CD4-positive, alpha-beta T cell treated with Interleukin-6 for 4 hours (primary cell): ENCODE results near the gene MKI67.
"Not testable (repeated sequence)": the region's sequence is repeated elsewhere in the genome, so short reads cannot be mapped to it uniquely, and the experiment has no call there.

Experiments
- DNase-seq: peaks from one replicate; pipeline ENCODE4 v3.0.0-alpha.2; 2020; ENCODE audit warnings: mixed read lengths

The MKI67 gene

DNA sequence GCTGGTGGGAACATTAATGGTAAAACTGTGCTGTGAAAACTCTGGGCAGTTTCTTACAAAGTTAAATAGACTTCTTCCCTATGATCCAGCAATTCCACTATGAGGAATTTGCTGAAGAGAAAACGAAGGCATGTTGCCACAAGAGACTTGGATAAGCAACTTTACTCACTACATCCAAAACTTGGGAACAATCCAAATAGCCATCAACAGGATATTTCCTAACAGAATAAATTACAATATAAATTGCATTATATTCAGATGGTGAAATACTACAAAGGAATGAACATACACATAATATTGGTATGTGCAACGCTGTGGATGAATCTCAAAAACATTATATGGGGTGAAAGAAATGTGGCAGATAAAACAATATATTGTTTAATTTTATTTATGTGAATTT is 21.4 kb upstream of the MKI67 start:
- DNase-seq: no peak

DNA sequence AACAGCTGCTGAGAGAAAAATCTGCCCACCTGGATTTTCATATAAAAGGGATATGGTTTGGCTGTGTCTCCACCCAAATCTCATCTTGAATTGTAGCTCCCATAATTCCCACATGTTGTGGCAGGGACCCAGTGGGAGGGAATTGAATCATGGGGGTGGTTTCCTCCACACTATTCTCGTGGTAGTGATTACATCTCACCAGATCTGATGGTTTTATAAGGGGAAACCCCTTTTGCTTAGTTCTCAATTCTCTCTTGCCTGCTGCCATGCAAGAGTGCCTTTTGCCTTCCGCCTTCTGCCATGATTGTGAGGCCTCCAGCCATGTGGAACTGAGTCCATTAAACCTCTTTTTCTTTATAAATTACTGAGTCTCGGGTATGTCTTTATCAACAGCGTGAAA is 20.8 kb upstream of the MKI67 start:
- no peak for DNase-seq

GRCh38 chr10:128144547-128144946 is 18.3 kb upstream of the MKI67 start:
- no peak for DNase-seq

GRCh38 chr10:128143531-128143930 is 17.3 kb upstream of the MKI67 start:
- DNase-seq: no peak

GRCh38 chr10:128140425-128140824 is 14.2 kb upstream of the MKI67 start:
- DNase-seq: no peak

GRCh38 chr10:128138429-128138828 is 12.2 kb upstream of the MKI67 start:
- not testable (repeated sequence) for DNase-seq

- no peak for DNase-seq
Observed at GRCh38 chr10:128137877-128138276, 11.7 kb upstream of the MKI67 start.

GRCh38 chr10:128130051-128130450 is 3.8 kb upstream of the MKI67 start:
- no peak for DNase-seq

DNA sequence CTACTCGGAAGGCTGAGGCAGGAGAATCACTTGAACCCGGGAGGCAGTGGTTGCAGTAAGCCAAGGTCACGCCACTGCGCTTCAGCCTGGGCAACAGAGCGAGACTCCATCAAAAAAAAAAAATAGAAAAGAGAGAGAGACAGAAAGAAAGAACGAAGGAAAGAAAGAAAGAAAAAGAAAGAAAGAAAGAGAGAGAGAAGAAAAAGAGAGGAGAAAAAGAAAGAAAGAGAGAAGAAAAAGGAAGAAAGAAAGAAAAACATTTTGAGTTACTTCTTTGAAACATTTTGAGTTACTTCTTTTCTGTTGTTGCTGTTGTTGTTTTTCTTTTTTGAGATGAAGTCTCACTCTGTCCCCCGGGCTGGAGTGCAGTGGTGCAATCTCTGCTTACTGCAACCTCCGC is 2.4 kb upstream of the MKI67 start:
- DNase-seq: no peak

- peak; percentile 29 for DNase-seq
Observed at GRCh38 chr10:128125416-128125943, 743 bp downstream of the MKI67 start.

DNA sequence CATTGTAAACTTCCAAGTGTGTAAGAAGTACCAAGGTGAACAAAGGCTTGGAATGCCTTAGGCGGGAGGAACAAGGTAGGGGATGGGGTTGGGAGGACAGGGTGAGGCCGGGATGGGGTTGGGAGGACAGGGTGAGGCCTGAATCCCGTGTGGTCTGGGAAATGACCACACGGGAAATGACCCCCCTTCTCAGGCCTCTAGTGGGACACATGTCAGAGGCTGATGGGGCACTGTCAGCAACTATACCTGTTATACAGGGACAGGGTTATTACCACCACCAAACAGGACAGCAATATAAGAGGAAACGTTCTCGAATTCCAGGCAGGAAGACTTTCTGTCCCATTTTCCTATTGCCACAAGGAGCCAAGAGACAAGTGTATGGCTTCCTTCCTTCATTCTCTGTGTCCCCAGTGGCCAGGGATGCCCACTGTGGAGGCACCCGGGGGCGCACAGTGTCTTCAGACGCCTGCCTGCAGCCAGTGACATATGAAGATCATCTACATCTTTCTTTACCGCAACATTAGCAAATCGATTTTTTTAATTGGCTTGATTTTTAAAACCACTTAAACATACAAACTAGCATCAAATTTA is 1.3 kb downstream of the MKI67 start:
- DNase-seq: no peak

DNA sequence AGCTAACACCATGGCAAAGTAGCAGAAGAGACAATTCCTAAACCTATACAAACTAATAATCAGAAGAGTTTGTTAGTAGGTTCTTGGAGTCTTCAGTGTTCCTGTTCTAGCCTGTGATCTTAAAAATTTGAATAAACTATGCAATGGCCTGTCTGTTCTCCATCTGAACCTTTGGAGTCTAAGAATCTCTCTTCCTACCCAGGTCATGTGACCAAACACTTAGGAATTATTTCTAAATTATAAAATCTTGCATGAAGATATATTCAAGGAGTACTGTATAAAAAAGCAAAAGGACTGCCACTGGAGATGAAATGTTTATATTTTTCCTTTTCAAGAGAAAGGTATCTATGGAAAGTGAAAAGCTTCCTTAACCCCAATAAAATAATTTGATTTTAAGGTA is 2.4 kb downstream of the MKI67 start:
- DNase-seq: no peak

DNA sequence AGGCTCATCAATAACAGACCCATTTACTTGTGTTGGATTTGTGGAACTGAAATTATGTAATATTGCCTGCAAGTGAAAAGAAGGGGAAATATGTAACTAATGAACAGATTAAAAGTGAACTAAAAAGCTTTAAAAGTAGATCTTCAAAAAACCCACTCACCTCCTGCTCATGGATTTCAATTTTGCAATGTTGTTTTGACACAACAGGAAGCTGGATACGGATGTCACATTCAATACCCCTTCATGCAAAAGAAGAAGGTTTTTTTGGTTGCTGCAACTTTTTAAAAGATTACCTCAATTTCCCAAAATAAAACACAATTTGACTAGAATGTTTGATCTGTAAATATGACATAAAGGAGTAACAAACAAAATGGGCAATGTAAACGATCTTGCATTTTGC is 3.3 kb downstream of the MKI67 start:
- no peak for DNase-seq

- no peak for DNase-seq
Observed at GRCh38 chr10:128121750-128122412, 4.3 kb downstream of the MKI67 start.

DNA sequence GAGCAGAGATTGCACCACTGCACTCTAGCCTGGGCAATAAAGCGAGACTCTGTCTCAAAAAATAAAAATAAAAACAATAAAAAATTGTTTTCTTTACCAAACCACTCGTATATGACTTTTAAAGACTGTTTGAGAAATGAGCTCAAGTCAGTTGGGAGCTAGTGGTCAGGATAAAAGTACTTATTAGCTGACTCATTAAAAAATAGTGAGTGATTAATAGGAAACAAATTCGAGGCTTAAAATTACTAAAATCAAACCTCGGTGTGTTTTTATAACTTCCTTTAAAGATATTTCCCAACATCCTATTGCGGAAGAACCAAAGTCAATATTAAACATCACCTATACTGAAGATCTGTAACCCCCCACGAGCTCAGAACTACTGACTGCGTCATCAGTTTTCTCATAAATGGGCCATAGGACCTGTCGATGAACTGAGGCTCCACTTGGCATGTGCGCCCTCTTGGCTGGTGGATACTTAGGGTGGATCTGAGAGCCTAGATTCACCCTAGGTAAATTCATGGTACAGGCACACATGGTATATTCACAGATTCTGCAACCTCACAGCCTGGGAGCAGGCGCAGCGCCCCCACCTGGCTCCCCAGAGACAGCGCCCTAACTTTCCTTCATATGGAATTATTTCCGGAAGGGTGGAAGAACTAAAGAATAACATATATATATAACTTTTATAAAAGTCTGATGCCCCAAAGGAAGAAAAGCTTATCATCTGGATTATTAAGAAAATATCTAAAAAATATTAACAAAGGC is 9.2 kb downstream of the MKI67 start:
- DNase-seq: no peak

- DNase-seq: no peak
Observed at GRCh38 chr10:128116187-128116586, 10.0 kb downstream of the MKI67 start.

GRCh38 chr10:128115356-128115755 is 10.9 kb downstream of the MKI67 start:
- no peak for DNase-seq

GRCh38 chr10:128114901-128115300 is 11.3 kb downstream of the MKI67 start:
- DNase-seq: no peak

- no peak for DNase-seq
Observed at GRCh38 chr10:128113026-128113425, 13.2 kb downstream of the MKI67 start.

DNA sequence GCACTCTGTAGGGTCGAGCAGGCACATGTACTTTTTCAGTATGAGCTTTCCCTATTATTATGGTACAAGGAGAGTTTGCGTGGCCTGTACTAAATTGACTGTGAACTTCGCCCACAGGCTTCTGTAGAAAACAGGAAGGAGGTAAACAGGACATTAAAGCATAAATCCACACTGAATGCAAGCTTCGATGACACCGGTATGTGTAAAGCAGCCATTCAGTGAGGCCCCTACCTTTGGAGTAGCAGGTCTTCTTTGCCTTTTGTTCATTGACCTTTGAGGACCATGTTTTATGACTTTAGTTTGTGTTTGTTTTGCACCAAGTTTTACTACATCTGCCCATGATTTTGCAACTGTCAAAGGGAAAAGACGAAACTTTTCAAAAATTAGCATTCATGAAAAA is 14.5 kb downstream of the MKI67 start:
- DNase-seq: no peak

DNA sequence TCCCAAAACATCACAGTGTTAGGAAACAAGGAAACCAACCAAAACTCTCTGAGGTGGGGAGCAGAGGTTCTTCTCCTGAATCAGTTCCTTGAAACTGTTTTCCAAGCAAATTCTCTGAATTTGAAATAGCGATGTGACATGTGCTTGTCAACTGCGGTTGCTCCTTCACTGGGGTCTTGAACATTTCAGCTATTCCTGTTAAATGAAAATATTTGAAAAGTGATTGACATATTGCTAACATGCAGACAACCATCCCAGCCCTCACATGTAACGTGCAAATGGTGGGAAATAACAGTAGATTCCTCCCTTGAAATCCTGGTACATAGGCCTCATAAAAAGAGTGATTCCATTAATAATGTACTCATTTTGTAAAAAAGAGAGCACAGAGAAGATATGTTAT is 15.9 kb downstream of the MKI67 start:
- DNase-seq: no peak

- no peak for DNase-seq
Observed at GRCh38 chr10:128109707-128110106, 16.5 kb downstream of the MKI67 start.

GRCh38 chr10:128105383-128105782 is 20.8 kb downstream of the MKI67 start:
- no peak for DNase-seq

- DNase-seq: peak; percentile 43
Observed at GRCh38 chr10:128103229-128103714, 23.0 kb downstream of the MKI67 start.
